ENCODE data around the gene MAP3K1.

MAP3K1 gene

GRCh38 chr5:56849671-56850070 lies 34.3 kb downstream of the MAP3K1 start:
- DNase-seq (ENCODE audit: low spot score): no peak

GRCh38 chr5:56850423-56850822 lies 35.1 kb downstream of the MAP3K1 start:
- no peak for DNase-seq (ENCODE audit: low spot score)

- DNase-seq (ENCODE audit: low spot score): no peak
These were observed 36.1 kb downstream of the MAP3K1 start for GRCh38 chr5:56851258-56851941.

- DNase-seq (ENCODE audit: low spot score): no peak
These were observed 37.1 kb downstream of the MAP3K1 start for GRCh38 chr5:56852228-56853000.

GRCh38 chr5:56853698-56854097 lies 38.3 kb downstream of the MAP3K1 start:
- no peak for DNase-seq (ENCODE audit: low spot score)

GRCh38 chr5:56854920-56855319 lies 39.6 kb downstream of the MAP3K1 start:
- no peak for DNase-seq (ENCODE audit: low spot score)

GRCh38 chr5:56856541-56857178 lies 41.3 kb downstream of the MAP3K1 start:
- no peak for DNase-seq (ENCODE audit: low spot score)

- no peak for DNase-seq (ENCODE audit: low spot score)
These were observed 43.6 kb downstream of the MAP3K1 start for GRCh38 chr5:56858777-56859442.

GRCh38 chr5:56861893-56862485 lies 46.6 kb downstream of the MAP3K1 start:
- no peak for DNase-seq (ENCODE audit: low spot score)

GRCh38 chr5:56862909-56863308 lies 47.6 kb downstream of the MAP3K1 start:
- DNase-seq (ENCODE audit: low spot score): no peak

- DNase-seq (ENCODE audit: low spot score): no peak
These were observed 56.4 kb downstream of the MAP3K1 start for GRCh38 chr5:56871777-56872176.

GRCh38 chr5:56873056-56873455 lies 57.7 kb downstream of the MAP3K1 start:
- no peak for DNase-seq (ENCODE audit: low spot score)

GRCh38 chr5:56876327-56876726 lies 61.0 kb downstream of the MAP3K1 start:
- DNase-seq (ENCODE audit: low spot score): no peak

- DNase-seq (ENCODE audit: low spot score): no peak
These were observed 66.2 kb downstream of the MAP3K1 start for GRCh38 chr5:56881571-56881970.

GRCh38 chr5:56893251-56893951 lies 78.1 kb downstream of the MAP3K1 start:
- no peak for DNase-seq (ENCODE audit: low spot score)

- DNase-seq (ENCODE audit: low spot score): no peak
These were observed 81.4 kb downstream of the MAP3K1 start for GRCh38 chr5:56896763-56897162.

- no peak for DNase-seq (ENCODE audit: low spot score)
These were observed 82.9 kb downstream of the MAP3K1 start for GRCh38 chr5:56898213-56898612.

GRCh38 chr5:56900395-56900794 lies 85.0 kb downstream of the MAP3K1 start:
- DNase-seq (ENCODE audit: low spot score): no peak

- peak; percentile 44 for DNase-seq (ENCODE audit: low spot score)
These were observed 85.7 kb downstream of the MAP3K1 start for GRCh38 chr5:56900858-56901578.

- peak; percentile 4 for DNase-seq (ENCODE audit: low spot score)
These were observed 93.6 kb downstream of the MAP3K1 start for GRCh38 chr5:56908942-56909293.
